Dendritic cell treated with granulocyte-macrophage colony-stimulating factor and Interleukin-4, amounts not matched to agents 40 ng/mL and 50 ng/mL, for 4 days (primary cell): ENCODE data around the gene MSMP.

Source experiments
- H3K27ac Mint-ChIP-seq: one replicate; pipeline ENCODE4 v1.8.0; 2022; ENCODE audit warnings: mild to moderate bottlenecking, mixed read lengths
- H3K27me3 Mint-ChIP-seq: one replicate; pipeline ENCODE4 v1.8.0; 2022; ENCODE audit warnings: mild to moderate bottlenecking, mixed read lengths
- H3K36me3 Mint-ChIP-seq: one replicate; pipeline ENCODE4 v1.8.0; 2022; ENCODE audit warnings: low read depth, mixed read lengths
- H3K4me1 Mint-ChIP-seq: one replicate; pipeline ENCODE4 v1.8.0; 2022; ENCODE audit warnings: low read depth, mixed read lengths
- H3K4me3 Mint-ChIP-seq: one replicate; pipeline ENCODE4 v1.8.0; 2022; ENCODE audit warnings: mild to moderate bottlenecking, moderate library complexity, mixed read lengths
- H3K9me3 Mint-ChIP-seq: one replicate; pipeline ENCODE4 v1.8.0; 2022; ENCODE audit warnings: mixed read lengths
- intact Hi-C: fragments of 100-400 bp; cut with micrococcal nuclease; formaldehyde crosslinking; loops from one replicate; pipeline ENCODE4 v1.15.0; 2022

MSMP gene

GRCh38 chr9:35789541-35789940, 35.5 kb upstream of the MSMP start:
- Mint-ChIP-seq H3K4me3 (no peak overlapping the region), H3K27me3 (peaks cover 25% of the 10 kb centered on the region), H3K9me3 (no peaks in the 10 kb centered on the region), H3K27ac (no peak overlapping the region), H3K36me3 (no peaks in the 10 kb centered on the region), H3K4me1 (peaks cover 22% of the 10 kb centered on the region)
- intact Hi-C loops, result no loop called here

DNA sequence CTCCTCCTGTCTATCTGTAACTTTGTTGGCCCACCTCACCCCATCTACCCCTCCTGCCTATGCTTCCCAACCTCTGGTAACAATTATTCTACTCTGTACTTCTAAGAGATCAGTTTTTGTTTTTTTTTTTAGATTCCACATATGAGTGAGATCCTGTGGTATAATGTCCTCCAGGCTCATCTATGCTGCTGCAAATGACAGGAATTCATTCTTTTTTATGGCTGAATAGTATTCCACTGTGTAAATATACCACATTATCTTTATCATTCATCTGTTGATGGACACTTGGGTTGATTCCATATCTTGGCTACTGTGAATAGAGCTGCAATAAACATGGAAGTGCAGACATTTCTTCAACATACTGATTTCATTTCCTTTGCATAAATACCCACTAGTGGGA, 29.3 kb upstream of the MSMP start:
- peaks cover 8% of the 10 kb centered on the region for H3K4me1 Mint-ChIP-seq
- H3K36me3 Mint-ChIP-seq, result no peaks in the 10 kb centered on the region
- no peaks in the 10 kb centered on the region for H3K9me3 Mint-ChIP-seq
- intact Hi-C loops, result no loop called here
- peaks cover 1% of the 10 kb centered on the region for H3K27me3 Mint-ChIP-seq
- H3K4me3 Mint-ChIP-seq, result no peak overlapping the region
- no peak overlapping the region for H3K27ac Mint-ChIP-seq

GRCh38 chr9:35781066-35781465, 27.0 kb upstream of the MSMP start:
- Mint-ChIP-seq H3K4me1 (peaks cover 3% of the 10 kb centered on the region), H3K27me3 (peaks cover 1% of the 10 kb centered on the region), H3K9me3 (no peaks in the 10 kb centered on the region), H3K4me3 (no peak overlapping the region), H3K36me3 (no peaks in the 10 kb centered on the region), H3K27ac (no peak overlapping the region)
- intact Hi-C loops, result no loop called here

DNA sequence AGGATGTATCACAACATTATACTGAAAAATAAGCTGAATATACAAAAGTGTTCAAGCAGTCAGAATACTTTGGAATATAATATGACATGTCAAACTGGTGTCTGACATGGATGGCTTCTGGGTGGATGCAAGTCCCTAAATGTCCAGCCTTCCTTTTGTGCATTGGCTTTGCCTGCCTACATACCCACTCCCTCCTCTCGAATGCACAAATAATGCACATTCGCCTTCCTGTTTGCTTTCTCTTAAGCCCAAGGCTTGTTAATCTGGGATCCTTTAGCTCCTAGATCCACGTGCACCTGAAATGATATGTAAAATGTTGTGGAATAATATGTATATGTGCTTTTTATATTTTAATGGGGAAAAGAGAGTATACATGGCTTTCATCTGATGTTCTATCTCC, 24.4 kb upstream of the MSMP start:
- Mint-ChIP-seq H3K4me1 (peaks cover 17% of the 10 kb centered on the region), H3K36me3 (no peaks in the 10 kb centered on the region), H3K27ac (no peak overlapping the region), H3K9me3 (no peaks in the 10 kb centered on the region), H3K4me3 (no peak overlapping the region), H3K27me3 (peaks cover 1% of the 10 kb centered on the region)
- intact Hi-C loops, result no loop called here

GRCh38 chr9:35776018-35776417, 21.9 kb upstream of the MSMP start:
- intact Hi-C loops, result no loop called here
- Mint-ChIP-seq H3K4me1 (peaks cover 17% of the 10 kb centered on the region), H3K9me3 (no peaks in the 10 kb centered on the region), H3K27me3 (peaks cover 1% of the 10 kb centered on the region), H3K27ac (peak overlapping the region; percentile 41), H3K36me3 (no peaks in the 10 kb centered on the region), H3K4me3 (no peak overlapping the region)

- intact Hi-C loops, result no loop called here
- Mint-ChIP-seq H3K4me1 (peaks cover 17% of the 10 kb centered on the region), H3K4me3 (no peak overlapping the region)
Measured at GRCh38 chr9:35774907-35775635, 21.0 kb upstream of the MSMP start.

DNA sequence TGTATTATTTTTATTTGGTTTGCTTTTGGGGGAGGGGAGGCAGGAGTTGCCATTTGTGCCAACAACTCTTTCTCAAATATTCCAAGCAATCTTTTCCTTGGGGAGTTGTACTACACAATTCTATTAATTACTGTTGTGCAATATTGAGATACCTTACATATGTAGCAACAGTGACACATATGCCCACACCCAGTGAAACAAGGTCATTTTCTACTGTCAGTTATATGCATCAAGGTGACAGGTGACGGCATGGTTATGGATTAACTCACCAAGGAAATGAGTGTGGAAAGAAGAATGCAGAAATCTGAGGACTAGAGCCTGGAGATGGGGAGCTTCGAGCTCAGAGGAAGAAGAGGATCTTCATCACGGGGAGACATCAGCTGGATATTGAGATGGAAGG, 17.9 kb upstream of the MSMP start:
- no peaks in the 10 kb centered on the region for H3K27me3 Mint-ChIP-seq
- H3K4me3 Mint-ChIP-seq, result no peak overlapping the region
- peaks cover 17% of the 10 kb centered on the region for H3K4me1 Mint-ChIP-seq
- H3K36me3 Mint-ChIP-seq, result no peaks in the 10 kb centered on the region
- no peak overlapping the region for H3K27ac Mint-ChIP-seq
- intact Hi-C loops, result no loop called here
- no peaks in the 10 kb centered on the region for H3K9me3 Mint-ChIP-seq

More at GRCh38 chr9:35774907-35775635, 21.0 kb upstream of the MSMP start:
- Mint-ChIP-seq H3K36me3 (no peaks in the 10 kb centered on the region), H3K27me3 (peaks cover 1% of the 10 kb centered on the region), H3K9me3 (no peaks in the 10 kb centered on the region), H3K27ac (peak overlapping the region; percentile 68)

- H3K4me1 Mint-ChIP-seq, result peaks cover 17% of the 10 kb centered on the region
- H3K27me3 Mint-ChIP-seq, result no peaks in the 10 kb centered on the region
- no peak overlapping the region for H3K27ac Mint-ChIP-seq
- no peaks in the 10 kb centered on the region for H3K36me3 Mint-ChIP-seq
- H3K4me3 Mint-ChIP-seq, result no peak overlapping the region
- intact Hi-C loops, result no loop called here
- no peaks in the 10 kb centered on the region for H3K9me3 Mint-ChIP-seq
Measured at GRCh38 chr9:35771534-35771933, 17.5 kb upstream of the MSMP start.

- Mint-ChIP-seq H3K4me3 (no peak overlapping the region), H3K27ac (no peak overlapping the region), H3K27me3 (no peaks in the 10 kb centered on the region), H3K4me1 (peaks cover 13% of the 10 kb centered on the region), H3K9me3 (no peaks in the 10 kb centered on the region), H3K36me3 (no peaks in the 10 kb centered on the region)
- intact Hi-C loops, result no loop called here
Measured at GRCh38 chr9:35771075-35771433, 17.0 kb upstream of the MSMP start.

DNA sequence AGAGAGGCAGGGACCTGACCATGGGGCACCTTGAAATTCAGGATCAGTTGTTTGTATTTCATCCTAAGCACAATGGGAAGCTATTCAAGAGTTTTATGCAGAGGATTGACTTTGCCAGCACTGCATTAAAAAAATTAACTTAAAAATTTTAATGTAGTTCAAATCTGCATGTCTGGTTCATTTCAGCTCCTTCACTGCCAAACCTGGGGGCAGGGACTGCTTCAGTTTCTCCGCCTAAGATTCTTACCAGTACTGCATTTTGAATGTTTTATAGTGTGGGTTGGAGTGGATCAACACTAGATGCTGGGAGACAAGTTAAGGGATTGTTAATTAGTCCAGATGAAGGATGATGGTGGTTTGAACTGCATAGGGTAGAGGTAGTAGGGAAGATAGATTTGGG, 15.7 kb upstream of the MSMP start:
- Mint-ChIP-seq H3K27ac (no peak overlapping the region), H3K36me3 (no peaks in the 10 kb centered on the region), H3K27me3 (no peaks in the 10 kb centered on the region), H3K4me1 (peaks cover under 1% of the 10 kb centered on the region), H3K4me3 (no peak overlapping the region), H3K9me3 (no peaks in the 10 kb centered on the region)
- intact Hi-C loops, result no loop called here

GRCh38 chr9:35767458-35767857, 13.4 kb upstream of the MSMP start:
- Mint-ChIP-seq H3K27me3 (no peaks in the 10 kb centered on the region), H3K4me1 (no peaks in the 10 kb centered on the region), H3K4me3 (no peak overlapping the region), H3K9me3 (no peaks in the 10 kb centered on the region), H3K36me3 (no peaks in the 10 kb centered on the region), H3K27ac (no peak overlapping the region)
- intact Hi-C loops, result no loop called here

GRCh38 chr9:35766997-35767396, 12.9 kb upstream of the MSMP start:
- H3K27me3 Mint-ChIP-seq, result no peaks in the 10 kb centered on the region
- H3K4me1 Mint-ChIP-seq, result no peaks in the 10 kb centered on the region
- H3K4me3 Mint-ChIP-seq, result no peak overlapping the region
- no peak overlapping the region for H3K27ac Mint-ChIP-seq
- H3K36me3 Mint-ChIP-seq, result no peaks in the 10 kb centered on the region
- intact Hi-C loops, result no loop called here
- no peaks in the 10 kb centered on the region for H3K9me3 Mint-ChIP-seq

GRCh38 chr9:35763803-35764202, 9.7 kb upstream of the MSMP start:
- H3K27ac Mint-ChIP-seq, result no peak overlapping the region
- peaks cover 7% of the 10 kb centered on the region for H3K4me1 Mint-ChIP-seq
- intact Hi-C loops, result no loop called here
- H3K27me3 Mint-ChIP-seq, result peaks cover 2% of the 10 kb centered on the region
- H3K36me3 Mint-ChIP-seq, result no peaks in the 10 kb centered on the region
- H3K9me3 Mint-ChIP-seq, result no peaks in the 10 kb centered on the region
- no peak overlapping the region for H3K4me3 Mint-ChIP-seq

- intact Hi-C loops, result no loop called here
- Mint-ChIP-seq H3K4me1 (peaks cover 12% of the 10 kb centered on the region), H3K27ac (no peak overlapping the region), H3K9me3 (no peaks in the 10 kb centered on the region), H3K27me3 (peaks cover 4% of the 10 kb centered on the region), H3K4me3 (no peak overlapping the region), H3K36me3 (no peaks in the 10 kb centered on the region)
Measured at GRCh38 chr9:35763181-35763580, 9.1 kb upstream of the MSMP start.

- intact Hi-C loops, result no loop called here
- Mint-ChIP-seq H3K36me3 (no peaks in the 10 kb centered on the region), H3K27ac (no peak overlapping the region), H3K9me3 (no peaks in the 10 kb centered on the region), H3K4me1 (peaks cover 32% of the 10 kb centered on the region), H3K27me3 (peaks cover 10% of the 10 kb centered on the region), H3K4me3 (no peak overlapping the region)
Measured at GRCh38 chr9:35760651-35761050, 6.6 kb upstream of the MSMP start.
